ENCODE measurements around the gene NOD1. TPM values are rescaled to one million over a fixed set of nuclear protein-coding genes. Genes with fewer than 3 reads are reported as not detected.

The NOD1 gene
- total RNA-seq, 2 donors from 2014 or later = 3.6 to 4.6 TPM

- no peaks in the 10 kb centered on the region for H3K27me3 ChIP-seq
- WGBS, 2 donors = 86 to 97% methylated on average over 1 of the region's 1 CpG
- intact Hi-C loops (cut with DNase I) = no loop called here
- ATAC-seq (no peak), DNase-seq (no peak)
- no peak overlapping the region for H3K27ac ChIP-seq
- no peaks in the 10 kb centered on the region for H3K9me3 ChIP-seq
- no peaks in the 10 kb centered on the region for H3K36me3 ChIP-seq (replicated peaks in 1 of 2; ENCODE audit: insufficient read depth in 1 of 2, low read depth in 2 of 2)
- no peak overlapping the region for H3K4me3 ChIP-seq
- no peak for TF ChIP-seq POLR2A (IDR thresholded peaks at IDR 0.05)
- TF ChIP-seq CTCF (IDR thresholded peaks at IDR 0.05) = no peak
- peaks cover 18% of the 10 kb centered on the region for H3K4me1 ChIP-seq
These were observed 36.2 kb upstream of the NOD1 start for GRCh38 chr7:30514776-30515175.

- DNase-seq = no peak
- WGBS, 2 donors = 61 to 65% methylated on average over 3 of the region's 3 CpGs
- no peaks in the 10 kb centered on the region for H3K9me3 ChIP-seq
- no peaks in the 10 kb centered on the region for H3K27me3 ChIP-seq
- no peaks in the 10 kb centered on the region for H3K36me3 ChIP-seq (replicated peaks in 1 of 2; ENCODE audit: insufficient read depth in 1 of 2, low read depth in 2 of 2)
- H3K4me1 ChIP-seq = peaks cover 21% of the 10 kb centered on the region
- no peak overlapping the region for H3K4me3 ChIP-seq
- no peak for TF ChIP-seq POLR2A (IDR thresholded peaks at IDR 0.05)
- no peak for TF ChIP-seq CTCF (IDR thresholded peaks at IDR 0.05)
- H3K27ac ChIP-seq = no peak overlapping the region
- intact Hi-C loops (cut with DNase I) = no loop called here
- no peak for ATAC-seq
These were observed 35.6 kb upstream of the NOD1 start for GRCh38 chr7:30514177-30514576.

- Histone ChIP-seq H3K9me3 (no peaks in the 10 kb centered on the region), H3K27ac (no peak overlapping the region), H3K36me3 (replicated peaks in 1 of 2; ENCODE audit: insufficient read depth in 1 of 2, low read depth in 2 of 2) (no peaks in the 10 kb centered on the region), H3K4me1 (peaks cover 17% of the 10 kb centered on the region), H3K4me3 (no peak overlapping the region), H3K27me3 (no peaks in the 10 kb centered on the region)
- no peak for ATAC-seq
- TF ChIP-seq CTCF (IDR thresholded peaks at IDR 0.05) (no peak), POLR2A (IDR thresholded peaks at IDR 0.05) (no peak)
- no peak for DNase-seq
- intact Hi-C loops (cut with DNase I) = no loop called here
- WGBS, 2 donors = 78 to 82% methylated on average over 2 of the region's 2 CpGs
These were observed 35.2 kb upstream of the NOD1 start for GRCh38 chr7:30513762-30514161.

- ATAC-seq = no peak
- no peaks in the 10 kb centered on the region for H3K9me3 ChIP-seq
- H3K27me3 ChIP-seq = no peaks in the 10 kb centered on the region
- no peaks in the 10 kb centered on the region for H3K36me3 ChIP-seq (replicated peaks in 1 of 2; ENCODE audit: insufficient read depth in 1 of 2, low read depth in 2 of 2)
- H3K27ac ChIP-seq = no peak overlapping the region
- H3K4me1 ChIP-seq = peaks cover 12% of the 10 kb centered on the region
- intact Hi-C loops (cut with DNase I) = no loop called here
- WGBS, 2 donors = 95 to 96% methylated on average over 1 of the region's 1 CpG
- H3K4me3 ChIP-seq = no peak overlapping the region
- no peak for DNase-seq
- TF ChIP-seq POLR2A (IDR thresholded peaks at IDR 0.05) = no peak
- no peak for TF ChIP-seq CTCF (IDR thresholded peaks at IDR 0.05)
These were observed 33.5 kb upstream of the NOD1 start for GRCh38 chr7:30511973-30512662.

GRCh38 chr7:30511494-30511893 lies 32.9 kb upstream of the NOD1 start:
- no peak for TF ChIP-seq CTCF (IDR thresholded peaks at IDR 0.05)
- no peak for TF ChIP-seq POLR2A (IDR thresholded peaks at IDR 0.05)
- no peak overlapping the region for H3K4me3 ChIP-seq
- H3K9me3 ChIP-seq = no peaks in the 10 kb centered on the region
- H3K27ac ChIP-seq = no peak overlapping the region
- ATAC-seq = no peak
- no peaks in the 10 kb centered on the region for H3K36me3 ChIP-seq (replicated peaks in 1 of 2; ENCODE audit: insufficient read depth in 1 of 2, low read depth in 2 of 2)
- 65 to 73% methylated on average over 2 of the region's 2 CpGs for WGBS, 2 donors
- DNase-seq = no peak
- H3K4me1 ChIP-seq = peaks cover 12% of the 10 kb centered on the region
- intact Hi-C loops (cut with DNase I) = no loop called here
- no peaks in the 10 kb centered on the region for H3K27me3 ChIP-seq
